ACC112 (cell line): ENCODE measurements around the gene EFHC1.

ENCODE experiments used
- H2AFZ ChIP-seq: fragments of 200-600 bp; sonication (generic); one replicate; pipeline ENCODE4 v1.6.0; 2017; ENCODE audit warnings: antibody characterized with exemption, low read length; ENCODE audit not compliant: unreplicated experiment
- H3K27ac ChIP-seq: fragments of 200-600 bp; sonication (generic); 2 replicates; pipeline ENCODE4 v1.5.1; 2014; ENCODE audit warnings: low read depth, mild to moderate bottlenecking, antibody characterized with exemption, low read length, moderate library complexity
- H3K27me3 ChIP-seq: fragments of 200-600 bp; sonication (generic); 2 replicates; pipeline ENCODE4 v1.6.1; 2014; ENCODE audit warnings: mild to moderate bottlenecking, antibody characterized with exemption, low read length, moderate library complexity, mixed read lengths; ENCODE audit not compliant: insufficient read depth
- H3K36me3 ChIP-seq: fragments of 200-600 bp; sonication (generic); 2 replicates; pipeline ENCODE4 v1.6.1; 2016; ENCODE audit warnings: mild to moderate bottlenecking, antibody characterized with exemption, low read length, moderate library complexity, mixed read lengths; ENCODE audit not compliant: insufficient read depth
- H3K4me1 ChIP-seq: fragments of 200-600 bp; sonication (generic); one replicate; pipeline ENCODE4 v1.6.1; 2016; ENCODE audit warnings: low read length, mixed read lengths; ENCODE audit not compliant: insufficient read depth, unreplicated experiment, control insufficient read depth
- H3K4me3 ChIP-seq: fragments of 200-600 bp; sonication (generic); 2 replicates; pipeline ENCODE4 v1.5.1; 2014; ENCODE audit warnings: mild to moderate bottlenecking, low read depth, low read length
- H3K79me2 ChIP-seq: fragments of 200-600 bp; sonication (generic); one replicate; pipeline ENCODE4 v1.6.0; 2016; ENCODE audit warnings: low read length; ENCODE audit not compliant: control insufficient read depth, unreplicated experiment, insufficient read depth

EFHC1 gene

GRCh38 chr6:52545406-52546119, 125.4 kb downstream of the EFHC1 start:
- Histone ChIP-seq H3K27me3 (no peaks in the 10 kb centered on the region), H3K27ac (peak overlapping the region; percentile 96), H2AFZ (no peak overlapping the region), H3K4me1 (peaks cover 99% of the 10 kb centered on the region), H3K36me3 (peaks cover 10% of the 10 kb centered on the region; the same call in 1 of the 2 replicates), H3K79me2 (peaks cover 94% of the 10 kb centered on the region), H3K4me3 (no peak overlapping the region)

GRCh38 chr6:52546192-52546591, 126.0 kb downstream of the EFHC1 start:
- H3K4me1 ChIP-seq = peaks cover 99% of the 10 kb centered on the region
- H3K27ac ChIP-seq = peak overlapping the region; percentile 96

GRCh38 chr6:52546678-52547077, 126.5 kb downstream of the EFHC1 start:
- Histone ChIP-seq H3K27ac (peak overlapping the region; percentile 96), H3K36me3 (peaks cover 10% of the 10 kb centered on the region; the same call in 1 of the 2 replicates), H3K4me1 (peaks cover 99% of the 10 kb centered on the region), H3K4me3 (no peak overlapping the region), H3K79me2 (peaks cover 94% of the 10 kb centered on the region), H2AFZ (no peak overlapping the region), H3K27me3 (no peaks in the 10 kb centered on the region)

More at GRCh38 chr6:52546192-52546591, 126.0 kb downstream of the EFHC1 start:
- Histone ChIP-seq H3K79me2 (peaks cover 94% of the 10 kb centered on the region), H3K4me3 (no peak overlapping the region), H3K27me3 (no peaks in the 10 kb centered on the region), H3K36me3 (peaks cover 10% of the 10 kb centered on the region; the same call in 1 of the 2 replicates), H2AFZ (no peak overlapping the region)

- Histone ChIP-seq H3K4me1 (peaks cover 99% of the 10 kb centered on the region), H3K36me3 (peaks cover 10% of the 10 kb centered on the region; the same call in 1 of the 2 replicates), H3K4me3 (no peak overlapping the region), H3K79me2 (peaks cover 94% of the 10 kb centered on the region), H3K27me3 (no peaks in the 10 kb centered on the region), H3K27ac (peak overlapping the region; percentile 96), H2AFZ (no peak overlapping the region)
Observed at GRCh38 chr6:52547647-52548352, 127.7 kb downstream of the EFHC1 start.

- H3K27me3 ChIP-seq = no peaks in the 10 kb centered on the region
- H3K79me2 ChIP-seq = peaks cover 96% of the 10 kb centered on the region
- H3K27ac ChIP-seq = peak overlapping the region; percentile 96
- peaks cover 99% of the 10 kb centered on the region for H3K4me1 ChIP-seq
- no peak overlapping the region for H2AFZ ChIP-seq
- H3K36me3 ChIP-seq = peaks cover 10% of the 10 kb centered on the region; the same call in 1 of the 2 replicates
- H3K4me3 ChIP-seq = no peak overlapping the region
Observed at GRCh38 chr6:52548353-52548713, 128.2 kb downstream of the EFHC1 start.

- H3K79me2 ChIP-seq = peaks cover 99% of the 10 kb centered on the region
- peak overlapping the region; percentile 96 for H3K27ac ChIP-seq
- no peak overlapping the region for H3K4me3 ChIP-seq
- H3K27me3 ChIP-seq = no peaks in the 10 kb centered on the region
- peaks cover 99% of the 10 kb centered on the region for H3K4me1 ChIP-seq
- H3K36me3 ChIP-seq = peaks cover 13% of the 10 kb centered on the region; the same call in 1 of the 2 replicates
- no peak overlapping the region for H2AFZ ChIP-seq
Observed at GRCh38 chr6:52548999-52549398, 128.9 kb downstream of the EFHC1 start.

- Histone ChIP-seq H3K4me3 (no peak overlapping the region), H3K27ac (peak overlapping the region; percentile 96), H3K36me3 (peaks cover 14% of the 10 kb centered on the region; the same call in 1 of the 2 replicates), H3K4me1 (peaks cover 97% of the 10 kb centered on the region), H3K27me3 (no peaks in the 10 kb centered on the region), H3K79me2 (peaks cover 99% of the 10 kb centered on the region), H2AFZ (no peak overlapping the region)
Observed at GRCh38 chr6:52549428-52549827, 129.3 kb downstream of the EFHC1 start.

GRCh38 chr6:52550014-52550575, 130.0 kb downstream of the EFHC1 start:
- H3K4me1 ChIP-seq = peaks cover 97% of the 10 kb centered on the region
- peaks cover 99% of the 10 kb centered on the region for H3K79me2 ChIP-seq
- peaks cover 14% of the 10 kb centered on the region; the same call in 1 of the 2 replicates for H3K36me3 ChIP-seq
- no peaks in the 10 kb centered on the region for H3K27me3 ChIP-seq
- H2AFZ ChIP-seq = no peak overlapping the region
- peak overlapping the region; percentile 96 for H3K27ac ChIP-seq
- no peak overlapping the region for H3K4me3 ChIP-seq

GRCh38 chr6:52550870-52551269, 130.7 kb downstream of the EFHC1 start:
- peaks cover 10% of the 10 kb centered on the region; the same call in 1 of the 2 replicates for H3K36me3 ChIP-seq
- no peaks in the 10 kb centered on the region for H3K27me3 ChIP-seq
- no peak overlapping the region for H2AFZ ChIP-seq
- H3K4me3 ChIP-seq = no peak overlapping the region
- peak overlapping the region; percentile 96 for H3K27ac ChIP-seq
- peaks cover 97% of the 10 kb centered on the region for H3K4me1 ChIP-seq
- peaks cover 99% of the 10 kb centered on the region for H3K79me2 ChIP-seq

GRCh38 chr6:52551483-52552277, 131.5 kb downstream of the EFHC1 start:
- H3K4me3 ChIP-seq = peak overlapping the region; percentile 3; the same call in 1 of the 2 replicates

More at GRCh38 chr6:52551483-52552277, 131.5 kb downstream of the EFHC1 start:
- Histone ChIP-seq H3K36me3 (peaks cover 8% of the 10 kb centered on the region; the same call in 1 of the 2 replicates), H3K27ac (peak overlapping the region; percentile 96), H3K79me2 (peaks cover 99% of the 10 kb centered on the region), H3K4me1 (peaks cover 94% of the 10 kb centered on the region), H2AFZ (no peak overlapping the region), H3K27me3 (no peaks in the 10 kb centered on the region)
